Measurements from ENCODE around the gene LYZL2.

GRCh38 chr10:30631188-30631587 is 1.6 kb upstream of the LYZL2 start:
- TF ChIP-seq, protein P1, sequence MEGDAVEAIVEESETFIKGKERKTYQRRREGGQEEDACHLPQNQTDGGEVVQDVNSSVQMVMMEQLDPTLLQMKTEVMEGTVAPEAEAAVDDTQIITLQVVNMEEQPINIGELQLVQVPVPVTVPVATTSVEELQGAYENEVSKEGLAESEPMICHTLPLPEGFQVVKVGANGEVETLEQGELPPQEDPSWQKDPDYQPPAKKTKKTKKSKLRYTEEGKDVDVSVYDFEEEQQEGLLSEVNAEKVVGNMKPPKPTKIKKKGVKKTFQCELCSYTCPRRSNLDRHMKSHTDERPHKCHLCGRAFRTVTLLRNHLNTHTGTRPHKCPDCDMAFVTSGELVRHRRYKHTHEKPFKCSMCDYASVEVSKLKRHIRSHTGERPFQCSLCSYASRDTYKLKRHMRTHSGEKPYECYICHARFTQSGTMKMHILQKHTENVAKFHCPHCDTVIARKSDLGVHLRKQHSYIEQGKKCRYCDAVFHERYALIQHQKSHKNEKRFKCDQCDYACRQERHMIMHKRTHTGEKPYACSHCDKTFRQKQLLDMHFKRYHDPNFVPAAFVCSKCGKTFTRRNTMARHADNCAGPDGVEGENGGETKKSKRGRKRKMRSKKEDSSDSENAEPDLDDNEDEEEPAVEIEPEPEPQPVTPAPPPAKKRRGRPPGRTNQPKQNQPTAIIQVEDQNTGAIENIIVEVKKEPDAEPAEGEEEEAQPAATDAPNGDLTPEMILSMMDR (IDR thresholded peaks at IDR 0.05), result no peak
- no peak for TF ChIP-seq EP300 (IDR thresholded peaks at IDR 0.05)
- TF ChIP-seq POLR2A (IDR thresholded peaks at IDR 0.05), result no peak

All from tibial nerve (tissue), 4 donors.